HG03025 (cell line): ENCODE results near the gene SCAP.
"Not testable (repeated sequence)": the region's sequence is repeated elsewhere in the genome, so short reads cannot be mapped to it uniquely, and the experiment has no call there.

ENCODE experiments used
- ATAC-seq: cut with Tn5 transposase; IDR thresholded peaks from one replicate; pipeline ENCODE4 v1.9.1; 2021; ENCODE audit warnings: mild to moderate bottlenecking, moderate library complexity; ENCODE audit not compliant: unreplicated experiment, low FRiP score

SCAP gene

GRCh38 chr3:47475570-47476329 is at the start of gene SCAP:
Gene SCAP (minus strand): TSS chr3:47475941. CDS start chr3:47442993, 32,948 bp downstream.
- peak; percentile 90 for ATAC-seq

DNA sequence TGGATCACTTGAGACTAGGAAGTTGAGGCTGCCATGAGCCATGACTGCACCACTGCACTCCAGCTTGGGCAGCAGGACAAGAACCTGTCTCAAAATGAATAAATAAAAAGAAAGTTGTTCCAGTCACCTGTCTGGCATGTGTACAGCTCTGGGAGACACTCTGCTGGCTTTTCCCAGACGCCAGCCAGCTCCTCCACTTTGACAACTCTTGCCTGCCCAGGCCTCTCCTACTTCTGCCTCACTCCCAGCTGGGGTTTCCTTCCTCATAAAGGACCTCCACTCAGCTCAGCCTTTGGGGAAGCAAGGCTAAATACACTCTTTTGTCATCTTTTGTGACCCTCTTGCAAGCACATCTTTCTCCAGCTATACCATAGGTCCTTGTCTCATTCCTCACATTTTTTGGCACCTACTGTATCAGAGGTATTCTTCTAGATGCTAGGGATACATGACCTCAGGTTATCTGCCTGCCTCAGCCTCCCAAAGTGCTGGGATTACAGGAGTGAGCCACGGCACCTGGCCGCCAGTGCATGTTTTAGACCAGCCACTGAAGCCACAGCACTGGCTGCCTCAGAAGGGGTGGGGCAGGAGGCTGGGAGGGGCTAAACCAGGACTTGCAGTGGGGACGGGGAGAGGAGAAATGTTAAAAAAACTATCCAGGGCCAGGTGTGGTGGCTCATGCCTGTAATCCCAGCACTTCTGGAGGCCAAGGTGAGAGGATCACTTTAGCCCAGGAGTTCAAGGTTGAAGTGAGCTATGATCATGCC is 47.8 kb upstream of the SCAP start:
- no peak for ATAC-seq

- no peak for ATAC-seq
Observed at GRCh38 chr3:47522082-47522987, 46.6 kb upstream of the SCAP start.

GRCh38 chr3:47520756-47521155 is 45.0 kb upstream of the SCAP start:
- no peak for ATAC-seq

GRCh38 chr3:47517937-47518336 is 42.2 kb upstream of the SCAP start:
- ATAC-seq = no peak

- no peak for ATAC-seq
Observed at GRCh38 chr3:47515864-47516319, 40.2 kb upstream of the SCAP start.

GRCh38 chr3:47515100-47515499 is 39.4 kb upstream of the SCAP start:
- no peak for ATAC-seq

DNA sequence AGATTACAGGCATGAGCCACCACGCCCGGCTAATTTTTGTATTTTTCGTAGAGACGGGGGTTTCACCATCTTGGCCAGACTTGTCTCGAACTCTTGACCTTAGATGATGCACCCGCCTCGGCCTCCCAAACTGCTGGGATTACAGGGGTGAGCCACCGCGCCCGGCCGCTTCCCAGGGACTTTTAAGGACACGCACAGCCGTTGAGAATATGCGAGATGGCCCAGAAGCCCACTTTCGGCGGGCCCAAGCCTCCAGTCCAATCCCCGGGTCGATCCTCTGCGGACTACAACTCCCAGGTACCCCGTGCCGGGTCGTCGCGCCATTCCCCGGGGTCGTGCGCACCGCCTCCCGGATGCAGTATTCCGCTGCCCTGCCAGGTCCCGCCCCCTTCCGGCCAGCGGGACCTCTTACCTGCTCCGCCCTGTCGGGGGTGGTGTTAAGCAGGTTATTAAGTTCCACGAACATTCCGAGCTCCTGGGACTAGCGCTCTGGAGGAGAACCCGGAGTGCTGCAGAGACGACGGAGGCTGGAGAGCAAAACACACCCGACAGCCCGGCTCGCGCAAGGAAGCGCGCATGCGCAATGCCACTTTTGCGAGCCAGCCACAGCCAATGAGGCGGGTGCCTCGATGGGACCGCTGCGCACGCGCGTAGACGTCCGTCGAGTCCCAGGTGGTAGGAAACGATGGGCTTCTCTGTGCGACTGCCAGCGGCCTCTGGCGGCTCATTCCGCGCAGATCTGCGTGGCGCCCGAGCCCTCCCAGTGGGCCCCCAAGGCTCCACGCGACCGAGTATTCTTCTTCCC is 37.6 kb upstream of the SCAP start, which contains the start of gene ELP6:
ELP6 (minus strand) TSS at position 588 of the 805 bp plus-strand sequence; CDS start at position 466, 122 bp downstream.
- ATAC-seq = peak; percentile 88

DNA sequence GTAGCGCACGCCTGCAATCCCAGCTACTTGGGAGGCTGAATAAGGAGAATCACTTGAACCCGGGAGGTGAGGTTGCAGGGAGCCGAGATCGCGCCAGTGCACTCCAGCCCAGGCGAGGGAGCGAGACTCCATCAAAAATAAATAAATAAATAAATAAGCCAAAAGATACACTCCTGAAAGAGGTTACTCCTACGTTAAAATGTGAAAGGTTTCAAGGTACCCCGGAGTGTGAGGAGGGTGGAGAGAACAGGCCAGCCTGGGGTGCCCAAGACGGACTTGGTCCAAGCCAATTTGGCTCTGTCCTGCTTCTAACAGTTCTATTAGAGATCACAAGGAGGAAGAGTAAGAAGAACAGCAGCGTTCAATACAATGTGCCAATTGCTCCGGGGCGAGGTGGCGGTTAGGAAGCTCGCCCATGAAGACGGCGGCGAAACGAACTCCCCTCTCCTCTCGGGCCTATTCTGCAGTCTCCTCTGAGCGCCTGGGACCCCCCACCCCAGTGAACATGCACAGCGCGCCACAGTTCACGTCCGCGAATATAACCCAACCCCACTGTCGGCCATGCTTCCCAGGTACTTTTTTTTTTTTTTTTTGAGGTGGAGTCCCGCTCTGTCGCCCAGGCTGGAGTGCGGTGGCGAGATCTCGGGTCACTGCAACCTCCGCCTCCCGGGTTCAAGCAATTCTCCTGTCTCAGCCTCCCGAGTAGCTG is 36.8 kb upstream of the SCAP start:
- ATAC-seq = no peak

GRCh38 chr3:47505267-47505666 is 29.5 kb upstream of the SCAP start:
- ATAC-seq = not testable (repeated sequence)

GRCh38 chr3:47504113-47504512 is 28.4 kb upstream of the SCAP start:
- no peak for ATAC-seq

- ATAC-seq = no peak
Observed at GRCh38 chr3:47503033-47503432, 27.3 kb upstream of the SCAP start.

GRCh38 chr3:47496892-47497291 is 21.2 kb upstream of the SCAP start:
- ATAC-seq = no peak

- ATAC-seq = no peak
Observed at GRCh38 chr3:47495886-47496285, 20.1 kb upstream of the SCAP start.

- ATAC-seq = no peak
Observed at GRCh38 chr3:47495111-47495510, 19.4 kb upstream of the SCAP start.

- ATAC-seq = no peak
Observed at GRCh38 chr3:47491777-47492176, 16.0 kb upstream of the SCAP start.

DNA sequence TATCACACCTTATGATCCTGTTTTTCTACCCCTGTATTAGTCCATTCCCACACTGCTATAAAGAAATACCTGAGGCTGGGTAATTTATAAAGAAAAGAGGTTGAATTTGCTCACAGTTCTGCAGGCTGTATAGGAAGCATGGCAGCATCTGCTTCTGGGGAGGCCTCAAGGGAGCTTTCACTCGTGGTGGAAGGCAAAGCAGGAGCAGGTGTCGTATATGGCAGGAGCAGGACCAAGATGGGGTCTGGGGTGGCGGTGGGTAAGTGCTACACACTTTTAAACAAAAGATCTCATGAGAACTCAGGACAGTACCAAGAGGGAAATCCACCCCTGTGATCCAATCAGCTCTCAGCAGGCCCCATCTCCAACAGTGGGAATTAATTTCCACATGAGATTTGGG is 15.4 kb upstream of the SCAP start:
- no peak for ATAC-seq

DNA sequence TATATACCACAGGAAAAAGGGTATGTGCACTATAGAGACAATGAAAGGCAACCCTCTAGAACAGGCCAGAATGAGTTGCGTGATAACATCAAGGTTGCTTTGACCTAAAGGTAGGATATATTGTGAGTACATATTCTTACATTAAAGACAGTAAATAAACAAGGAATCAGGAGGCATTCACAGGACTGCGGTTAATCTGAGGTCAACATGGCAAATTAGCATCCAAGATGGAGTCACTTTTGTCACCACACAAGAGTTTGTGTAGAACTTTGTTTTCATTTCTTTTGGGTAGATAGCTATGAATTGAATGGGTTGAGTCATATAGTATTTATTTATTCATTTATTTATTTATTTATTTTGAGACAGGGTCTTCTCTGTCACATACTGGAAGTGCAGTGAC is 11.5 kb upstream of the SCAP start:
- ATAC-seq = no peak

- ATAC-seq = no peak
Observed at GRCh38 chr3:47485812-47486211, 10.1 kb upstream of the SCAP start.
